Duodenal mucosa (tissue), 2 donors: ENCODE results near the gene LRRTM4.

Experiments
- H3K27ac ChIP-seq: one replicate; pipeline ENCODE4 v1.7.0; 2013; ENCODE audit warnings: low read depth, low read length
- H3K27me3 ChIP-seq, 2 donors: one replicate each; pipeline ENCODE4 v1.7.0; 2013; ENCODE audit warnings: low read length in 2 of 2, control low read depth in 1 of 2; ENCODE audit not compliant: insufficient read depth in 2 of 2, control insufficient read depth in 1 of 2
- H3K36me3 ChIP-seq, 2 donors: one replicate each; pipeline ENCODE4 v1.7.0; 2013; ENCODE audit warnings: low read length in 2 of 2, control low read depth in 1 of 2; ENCODE audit not compliant: insufficient read depth in 2 of 2, control insufficient read depth in 1 of 2
- H3K4me1 ChIP-seq, 2 donors: one replicate each; pipeline ENCODE4 v1.7.0; 2013; ENCODE audit warnings: low read length in 2 of 2, control low read depth in 1 of 2; ENCODE audit not compliant: insufficient read depth in 2 of 2, control insufficient read depth in 1 of 2
- H3K4me3 ChIP-seq, 2 donors: one replicate each; pipeline ENCODE4 v1.7.0; 2013; ENCODE audit warnings: low read length in 2 of 2, low read depth in 1 of 2
- H3K9ac ChIP-seq, 2 donors: one replicate each; pipeline ENCODE4 v1.7.0; 2013; ENCODE audit warnings: low read length in 2 of 2, low read depth in 1 of 2
- H3K9me3 ChIP-seq, 2 donors: one replicate each; pipeline ENCODE4 v1.7.0; 2013; ENCODE audit warnings: low read length in 2 of 2, control low read depth in 1 of 2; ENCODE audit not compliant: control insufficient read depth in 1 of 2

Gene LRRTM4

DNA sequence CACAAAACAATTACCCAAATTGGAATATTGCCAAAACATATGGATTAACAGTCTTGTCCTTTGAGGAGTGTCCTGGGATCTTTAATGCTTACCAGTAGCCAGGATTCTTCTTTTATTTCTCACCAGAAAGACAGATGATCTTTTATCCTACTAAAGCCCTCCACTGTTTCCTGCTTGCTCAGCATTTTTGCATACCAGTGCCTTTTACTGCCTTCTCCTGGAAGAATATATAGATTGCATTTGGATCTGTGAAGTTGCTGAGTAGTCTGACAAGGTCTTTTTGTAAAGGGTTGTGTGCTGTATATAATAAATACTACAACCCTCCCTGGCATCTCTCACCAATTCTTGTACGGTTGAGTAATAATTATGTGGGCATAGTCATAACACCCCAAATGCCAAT is 652.2 kb downstream of the LRRTM4 start:
- Histone ChIP-seq H3K9ac (no peak overlapping the region), H3K36me3 (no peaks in the 10 kb centered on the region), H3K27ac (no peak overlapping the region), H3K27me3 (no peaks in the 10 kb centered on the region), H3K4me3 (no peak overlapping the region), H3K4me1 (no peaks in the 10 kb centered on the region), H3K9me3 (no peaks in the 10 kb centered on the region)

DNA sequence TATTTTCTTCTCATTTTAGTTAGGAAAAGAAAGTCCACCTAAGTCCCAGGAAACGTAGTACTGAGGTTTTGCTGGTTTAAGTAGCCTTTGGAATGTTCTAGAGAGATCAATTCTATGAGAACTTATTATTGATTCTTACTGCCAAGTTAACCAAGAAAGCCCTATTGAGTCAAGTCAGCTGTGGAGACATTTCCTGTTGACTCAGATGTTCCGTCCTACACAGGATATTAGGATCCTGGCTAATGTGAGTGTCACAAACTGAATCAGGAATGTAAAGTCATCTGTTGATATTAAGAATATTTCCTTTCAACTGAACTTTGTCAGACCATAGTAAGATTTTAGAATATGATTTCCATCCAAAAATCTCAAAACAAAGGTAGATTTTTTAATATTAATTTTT is 654.3 kb downstream of the LRRTM4 start:
- no peak overlapping the region for H3K4me3 ChIP-seq
- no peaks in the 10 kb centered on the region for H3K4me1 ChIP-seq
- no peaks in the 10 kb centered on the region for H3K9me3 ChIP-seq
- H3K27ac ChIP-seq = no peak overlapping the region
- no peaks in the 10 kb centered on the region for H3K27me3 ChIP-seq
- H3K36me3 ChIP-seq = no peaks in the 10 kb centered on the region
- no peak overlapping the region for H3K9ac ChIP-seq

DNA sequence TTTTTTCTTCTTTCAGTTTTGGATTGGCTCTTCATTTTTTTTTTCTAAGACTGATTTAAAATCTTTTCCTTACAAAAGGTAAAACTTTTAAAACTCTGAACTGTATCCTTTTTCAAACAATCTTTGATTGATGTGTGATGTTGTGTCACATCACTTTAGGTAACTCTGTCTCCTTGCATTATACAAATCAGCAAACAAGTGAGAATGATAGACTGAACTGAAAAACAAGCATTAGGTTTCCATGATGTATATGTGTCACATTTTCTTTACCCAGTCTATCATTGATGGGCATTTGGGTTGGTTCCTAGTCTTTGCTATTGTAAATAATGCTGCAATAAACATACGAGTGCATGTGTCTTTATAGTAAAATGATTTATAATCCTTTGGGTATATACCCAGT is 655.7 kb downstream of the LRRTM4 start:
- Histone ChIP-seq H3K4me1 (no peaks in the 10 kb centered on the region), H3K4me3 (no peak overlapping the region), H3K36me3 (no peaks in the 10 kb centered on the region), H3K9me3 (no peaks in the 10 kb centered on the region), H3K27ac (no peak overlapping the region), H3K27me3 (no peaks in the 10 kb centered on the region), H3K9ac (no peak overlapping the region)

DNA sequence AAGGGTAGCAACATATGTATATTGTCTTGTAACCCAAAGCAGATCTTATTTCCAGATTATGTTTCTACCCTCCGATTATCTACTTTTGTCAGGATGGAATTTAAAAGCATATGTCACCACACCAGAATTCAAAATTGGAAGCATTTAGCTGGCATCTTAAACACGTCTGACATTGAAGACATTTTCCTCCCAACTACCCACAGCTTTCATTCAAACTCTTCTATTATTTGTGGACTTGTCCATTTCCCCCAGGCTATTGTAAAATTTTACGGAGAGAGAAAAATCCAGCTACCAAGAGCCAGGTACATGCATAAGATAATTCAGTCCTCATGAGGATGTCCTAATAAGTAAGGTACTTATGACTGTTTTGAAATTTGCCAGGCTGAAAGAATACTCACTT is 659.3 kb downstream of the LRRTM4 start:
- Histone ChIP-seq H3K36me3 (no peaks in the 10 kb centered on the region), H3K27me3 (no peaks in the 10 kb centered on the region)

DNA sequence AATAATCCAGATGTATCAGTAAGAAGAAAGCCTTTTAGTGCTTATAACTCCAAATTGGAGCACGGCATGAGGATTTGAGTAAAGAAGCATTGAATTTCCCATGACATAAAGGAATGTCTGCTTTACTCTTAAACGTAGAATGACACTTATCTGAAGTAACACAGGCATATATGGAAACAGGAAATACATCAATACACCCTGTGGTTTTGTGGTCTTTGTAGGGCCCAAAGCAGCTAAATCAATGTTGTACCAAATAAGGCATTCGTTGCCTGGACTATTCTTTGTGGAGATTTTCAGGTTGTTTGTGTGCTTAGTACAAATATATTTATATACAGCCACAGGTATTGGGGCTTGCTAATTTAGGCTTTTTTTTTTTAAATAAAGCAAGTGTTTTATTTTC is 660.5 kb downstream of the LRRTM4 start:
- Histone ChIP-seq H3K4me3 (no peak overlapping the region), H3K36me3 (no peaks in the 10 kb centered on the region), H3K9me3 (no peaks in the 10 kb centered on the region), H3K27me3 (no peaks in the 10 kb centered on the region), H3K4me1 (no peaks in the 10 kb centered on the region), H3K9ac (no peak overlapping the region), H3K27ac (no peak overlapping the region)

More for the DNA sequence above, 659.3 kb downstream of the LRRTM4 start:
- Histone ChIP-seq H3K9me3 (no peaks in the 10 kb centered on the region), H3K4me3 (no peak overlapping the region), H3K4me1 (no peaks in the 10 kb centered on the region), H3K9ac (no peak overlapping the region), H3K27ac (no peak overlapping the region)

DNA sequence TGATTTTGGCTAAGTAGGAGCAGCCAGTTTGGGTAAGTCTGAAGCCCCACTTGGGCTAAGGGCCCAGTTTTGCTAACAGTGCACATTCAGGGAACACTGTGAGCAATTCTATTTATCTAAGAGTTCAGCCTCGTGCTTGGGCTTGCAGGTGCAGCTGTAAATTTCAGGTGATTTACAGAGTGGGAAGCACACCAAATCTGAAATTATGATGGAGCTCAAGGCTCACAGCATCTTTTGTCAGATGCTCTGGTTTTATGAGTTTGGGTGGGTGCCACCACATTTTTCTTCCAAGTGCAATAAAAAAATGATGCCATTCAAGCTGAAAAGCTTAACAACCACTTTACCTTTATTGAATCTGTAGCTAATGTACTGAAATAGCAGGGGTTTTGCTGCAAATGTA is 671.2 kb downstream of the LRRTM4 start:
- Histone ChIP-seq H3K36me3 (no peaks in the 10 kb centered on the region), H3K27me3 (no peaks in the 10 kb centered on the region), H3K9ac (no peak overlapping the region), H3K4me3 (no peak overlapping the region), H3K4me1 (no peaks in the 10 kb centered on the region), H3K9me3 (no peaks in the 10 kb centered on the region), H3K27ac (no peak overlapping the region)

DNA sequence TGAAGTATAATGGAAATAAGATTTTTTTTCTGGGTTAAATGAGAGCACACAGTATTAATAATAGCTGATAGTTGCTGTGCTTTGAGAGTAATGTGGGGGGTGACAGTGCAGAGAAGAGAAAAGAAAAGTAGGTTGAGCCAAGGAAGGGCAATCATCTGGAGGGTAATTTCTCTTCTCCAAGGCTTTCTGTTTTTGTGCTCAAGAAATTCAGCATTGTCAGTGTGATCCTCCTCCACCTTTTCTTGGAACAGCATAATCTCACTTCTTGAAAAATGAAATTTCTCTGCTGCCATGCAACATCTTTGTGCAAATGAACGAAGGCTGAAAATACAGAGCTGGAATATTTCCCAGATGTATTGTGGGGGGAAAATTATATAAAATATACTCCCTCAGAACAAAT is 673.1 kb downstream of the LRRTM4 start:
- Histone ChIP-seq H3K4me3 (no peak overlapping the region), H3K9ac (no peak overlapping the region), H3K9me3 (no peaks in the 10 kb centered on the region), H3K27me3 (no peaks in the 10 kb centered on the region), H3K4me1 (no peaks in the 10 kb centered on the region), H3K36me3 (no peaks in the 10 kb centered on the region), H3K27ac (no peak overlapping the region)

DNA sequence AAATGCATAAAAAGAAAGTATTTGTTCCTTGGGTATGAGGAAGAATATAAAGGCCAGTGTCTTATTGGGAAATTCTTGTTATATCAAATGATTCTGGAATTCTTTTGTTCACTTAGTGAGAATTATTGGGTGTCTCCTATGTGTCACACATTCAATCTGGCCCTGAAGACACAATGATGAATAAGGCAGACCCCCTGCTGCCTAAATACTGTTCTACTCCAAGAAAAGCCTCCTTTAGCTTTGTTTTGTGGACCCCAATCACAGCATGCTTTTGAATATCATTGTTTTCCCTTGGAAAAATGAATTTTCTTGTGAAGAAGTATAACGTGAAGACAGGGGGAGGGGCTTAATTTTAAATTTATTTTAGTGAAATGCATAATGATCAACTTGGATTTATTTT is 682.4 kb downstream of the LRRTM4 start:
- H3K27me3 ChIP-seq = no peaks in the 10 kb centered on the region
- no peaks in the 10 kb centered on the region for H3K36me3 ChIP-seq
- no peak overlapping the region for H3K27ac ChIP-seq
- no peak overlapping the region for H3K9ac ChIP-seq
- no peak overlapping the region for H3K4me3 ChIP-seq
- H3K4me1 ChIP-seq = no peaks in the 10 kb centered on the region
- H3K9me3 ChIP-seq = no peaks in the 10 kb centered on the region

DNA sequence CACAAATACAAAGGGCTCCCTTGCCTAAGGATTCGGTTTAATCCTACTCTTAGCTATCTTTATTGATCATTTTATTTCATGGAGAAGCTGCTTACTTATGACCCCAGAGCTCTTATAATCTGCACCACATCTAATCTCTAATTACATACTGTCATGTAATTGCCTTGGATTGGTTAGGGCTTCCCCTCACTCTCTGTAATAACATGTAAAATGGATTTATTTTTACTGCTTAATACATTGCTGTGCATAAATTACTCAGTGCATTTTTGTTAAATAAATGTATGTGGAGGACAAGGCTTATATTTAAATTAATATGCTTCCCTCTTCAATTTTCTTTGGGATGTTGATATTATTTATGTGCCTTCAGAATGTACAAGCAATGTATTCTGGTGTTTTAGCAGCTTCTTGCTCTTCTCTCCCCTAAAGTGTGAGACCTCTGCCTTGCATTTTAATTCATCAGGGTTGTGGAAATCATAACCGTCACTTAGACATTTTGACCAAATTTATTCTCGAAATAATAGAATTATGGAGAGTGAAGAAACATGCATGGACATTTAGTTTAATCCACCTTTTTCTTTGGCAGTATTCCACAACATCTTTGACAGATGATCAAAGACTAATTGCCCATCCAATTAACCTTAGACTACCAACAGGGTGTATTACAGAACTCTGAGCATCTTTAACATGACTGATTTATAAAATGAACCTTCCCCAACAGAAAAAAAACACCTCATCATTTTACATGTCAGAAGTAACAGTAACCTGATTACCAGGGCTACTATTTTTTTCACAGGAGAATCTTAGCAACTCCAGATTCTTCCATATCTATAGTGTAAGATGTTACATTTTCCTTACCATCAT is 692.6 kb downstream of the LRRTM4 start:
- Histone ChIP-seq H3K36me3 (no peaks in the 10 kb centered on the region), H3K9ac (no peak overlapping the region), H3K9me3 (no peaks in the 10 kb centered on the region), H3K27me3 (no peaks in the 10 kb centered on the region), H3K4me1 (no peaks in the 10 kb centered on the region), H3K4me3 (no peak overlapping the region), H3K27ac (no peak overlapping the region)

DNA sequence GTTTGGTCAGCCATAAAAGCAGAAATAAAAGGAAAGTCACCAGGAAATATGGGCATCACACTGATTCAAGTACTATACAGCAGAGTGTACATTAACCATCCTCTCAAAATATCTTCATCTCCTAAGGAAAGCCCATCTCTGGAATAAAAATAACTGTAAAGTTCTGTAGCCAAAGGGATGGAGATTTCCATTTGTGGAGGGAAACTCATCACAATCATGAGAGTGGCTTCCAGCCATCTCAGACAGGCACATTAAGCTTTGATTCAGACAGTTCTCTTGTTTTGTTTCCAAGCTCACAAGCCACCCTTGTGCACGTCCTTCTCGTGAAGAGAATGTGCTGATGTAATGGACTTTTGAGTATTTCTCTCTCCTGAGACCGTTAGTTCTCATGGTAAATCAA is 695.5 kb downstream of the LRRTM4 start:
- Histone ChIP-seq H3K4me1 (no peaks in the 10 kb centered on the region), H3K27ac (no peak overlapping the region), H3K4me3 (no peak overlapping the region), H3K36me3 (no peaks in the 10 kb centered on the region), H3K9me3 (no peaks in the 10 kb centered on the region), H3K9ac (no peak overlapping the region), H3K27me3 (no peaks in the 10 kb centered on the region)
